ENCODE data around the gene ATXN3.

The ATXN3 gene

DNA sequence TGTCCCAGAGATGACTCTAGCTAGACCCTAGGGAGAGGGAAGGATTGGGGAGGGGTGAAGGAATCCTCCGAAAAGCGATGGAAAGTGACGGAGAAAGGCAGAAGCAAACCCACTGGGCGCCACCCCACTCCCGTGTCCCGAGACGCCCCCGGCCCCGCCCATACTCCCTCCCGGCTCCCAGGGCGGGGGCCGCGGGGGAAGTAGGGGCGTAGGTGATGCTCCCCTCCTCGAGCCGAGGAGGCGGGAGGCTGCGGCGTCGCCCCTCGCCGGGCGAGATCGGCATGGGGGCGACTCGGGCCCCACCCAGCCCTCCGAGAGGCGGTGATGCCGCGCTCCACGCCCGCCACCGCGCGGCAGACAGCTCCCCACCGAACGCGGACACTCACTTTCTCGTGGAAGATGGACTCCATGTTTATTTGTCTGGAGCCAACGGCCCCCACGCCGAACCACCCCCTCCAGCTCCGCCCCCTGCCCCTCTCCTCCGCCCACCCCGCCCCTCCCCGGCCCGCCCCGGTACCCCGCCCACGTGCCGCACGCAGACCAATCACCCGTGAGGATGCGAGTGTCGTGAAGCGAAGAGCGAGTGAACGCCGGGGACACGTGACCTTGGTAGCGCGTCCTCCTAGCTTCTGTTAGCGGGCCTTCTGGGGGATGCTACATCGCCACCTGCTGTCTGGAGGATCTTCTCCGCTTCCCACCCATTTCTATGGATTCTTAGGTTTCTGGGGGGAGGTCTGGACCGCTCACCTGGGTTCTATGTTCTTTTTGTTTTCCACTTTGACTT lies at the start of gene ATXN3:
Gene ATXN3, minus strand, starts transcription at position 440 of the 784 bp plus-strand sequence. Its CDS starts 30 bp downstream, at position 410.
- peak; percentile 95 for DNase-seq (ENCODE audit: low read depth)

DNA sequence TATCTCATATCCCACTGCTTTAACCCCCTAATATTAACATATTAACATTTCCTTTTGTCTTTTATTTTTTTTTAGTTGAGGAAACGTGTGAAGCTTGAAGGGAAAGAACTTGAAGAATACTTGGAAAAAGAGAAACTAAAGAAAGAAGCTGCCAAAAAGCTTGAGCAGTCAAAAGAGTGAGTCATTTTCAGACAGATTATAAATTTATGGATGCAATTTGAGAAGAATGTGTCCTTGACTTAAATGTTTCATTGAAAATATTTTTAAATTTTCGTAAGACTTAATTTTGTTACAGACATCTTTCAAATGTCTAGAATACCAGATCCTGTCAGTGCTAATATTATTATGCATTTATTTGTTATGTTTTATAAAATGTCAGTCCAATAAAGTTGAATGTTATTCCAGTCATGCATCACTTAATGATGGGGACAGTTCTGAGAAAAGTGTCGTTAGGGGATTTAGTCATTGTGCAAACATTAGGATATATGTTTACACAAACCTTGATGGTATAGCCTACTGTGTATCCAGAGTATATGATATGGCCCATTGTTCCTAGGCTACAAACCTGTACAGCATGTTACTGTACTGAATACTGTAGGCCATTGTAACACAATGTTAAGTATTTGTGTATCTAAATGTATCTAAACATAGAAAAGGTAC lies 48.0 kb upstream of the ATXN3 start:
- DNase-seq (ENCODE audit: low read depth): no peak

DNA sequence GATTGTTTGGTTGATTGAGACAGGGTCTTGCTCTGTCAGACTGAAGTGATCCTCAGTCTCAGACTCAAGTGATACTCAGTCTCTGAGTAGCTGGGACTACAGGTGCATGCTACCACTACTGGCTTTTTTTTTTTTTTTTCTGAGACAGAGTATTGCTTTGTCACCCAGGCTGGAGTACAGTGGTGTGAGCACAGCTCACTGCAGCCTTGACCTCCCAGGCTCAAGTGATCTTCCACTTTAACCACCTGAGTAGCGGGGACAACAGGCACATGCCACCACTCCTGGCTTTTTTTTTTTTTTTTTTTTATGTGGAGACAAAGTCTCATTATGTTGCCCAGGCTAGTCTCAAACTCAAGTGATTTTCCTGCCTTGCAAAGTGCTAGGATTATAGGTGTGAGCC lies 47.2 kb upstream of the ATXN3 start:
- DNase-seq (ENCODE audit: low read depth): no peak

DNA sequence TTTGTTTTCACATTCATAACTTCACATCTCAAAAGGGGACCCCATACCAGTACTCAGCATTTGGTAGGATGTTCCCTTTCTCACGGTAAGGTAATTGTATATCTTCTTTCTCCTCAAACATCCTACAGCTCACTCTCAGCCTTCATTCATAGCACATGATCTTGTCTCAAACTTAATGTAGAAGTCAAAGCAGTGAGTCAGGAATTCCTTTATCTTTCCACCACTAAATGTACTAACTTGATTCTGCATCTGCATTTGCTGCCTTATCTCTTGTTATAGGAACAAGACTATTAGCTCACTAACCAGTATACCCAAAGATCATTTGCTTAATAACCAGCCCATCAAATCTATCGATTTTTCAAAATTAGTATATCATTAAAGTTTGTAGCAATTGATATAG lies 38.3 kb upstream of the ATXN3 start:
- no peak for DNase-seq (ENCODE audit: low read depth)

DNA sequence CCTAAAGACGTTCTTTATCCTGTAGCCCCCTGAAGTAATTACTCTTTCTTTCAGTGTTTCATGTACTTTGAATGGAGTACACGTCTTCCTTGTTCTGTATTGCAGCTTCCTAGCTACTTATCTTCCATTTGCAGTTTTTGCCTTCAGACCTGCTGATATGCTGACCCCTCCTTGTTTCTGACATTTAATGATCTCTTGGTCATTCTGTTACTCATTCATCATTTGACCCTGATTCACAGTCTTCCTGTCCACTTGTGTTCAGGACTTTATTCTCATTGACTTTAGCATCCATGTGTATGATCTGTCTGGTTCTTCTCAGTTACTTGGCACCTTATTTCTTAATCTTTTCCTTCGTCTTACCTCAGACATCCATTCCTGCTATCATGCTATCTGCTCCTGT lies 37.6 kb upstream of the ATXN3 start:
- no peak for DNase-seq (ENCODE audit: low read depth)

DNA sequence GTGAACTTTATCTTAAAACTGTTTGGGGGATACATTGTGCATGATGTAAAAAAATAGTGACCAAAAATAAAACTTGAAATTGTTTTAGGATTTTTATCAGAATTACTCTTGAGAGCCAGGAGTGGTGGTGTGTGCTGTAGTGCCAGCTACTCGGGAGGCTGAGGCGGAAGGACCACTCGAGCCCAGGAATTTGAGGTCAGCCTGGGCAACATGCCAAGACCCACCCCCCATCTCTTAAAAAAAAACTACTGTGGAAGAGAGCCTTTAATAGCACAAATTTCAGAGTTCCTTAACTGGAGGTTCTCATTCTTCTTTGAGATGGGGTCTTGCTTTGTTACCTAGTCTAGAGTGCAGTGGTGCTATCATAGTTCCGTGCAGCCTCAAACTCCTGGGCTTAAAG lies 36.9 kb upstream of the ATXN3 start:
- no peak for DNase-seq (ENCODE audit: low read depth)

DNA sequence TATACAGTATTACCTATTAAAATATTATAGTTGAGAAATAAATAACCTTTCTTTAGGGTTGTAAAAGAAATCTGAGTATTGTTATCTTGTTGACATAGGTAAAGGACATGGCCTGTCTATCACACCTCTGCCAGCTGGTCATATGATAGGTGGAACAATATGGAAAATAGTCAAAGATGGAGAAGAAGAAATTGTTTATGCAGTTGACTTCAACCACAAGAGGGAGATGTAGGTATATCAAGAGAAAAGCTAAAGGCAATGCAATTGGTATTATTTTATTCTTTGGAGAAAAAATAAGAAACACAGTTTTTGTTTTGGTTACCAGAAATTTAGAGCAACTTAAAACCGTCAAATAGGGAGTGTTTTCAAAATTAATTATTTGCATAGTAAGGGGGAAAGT lies 28.9 kb upstream of the ATXN3 start:
- DNase-seq (ENCODE audit: low read depth): no peak

DNA sequence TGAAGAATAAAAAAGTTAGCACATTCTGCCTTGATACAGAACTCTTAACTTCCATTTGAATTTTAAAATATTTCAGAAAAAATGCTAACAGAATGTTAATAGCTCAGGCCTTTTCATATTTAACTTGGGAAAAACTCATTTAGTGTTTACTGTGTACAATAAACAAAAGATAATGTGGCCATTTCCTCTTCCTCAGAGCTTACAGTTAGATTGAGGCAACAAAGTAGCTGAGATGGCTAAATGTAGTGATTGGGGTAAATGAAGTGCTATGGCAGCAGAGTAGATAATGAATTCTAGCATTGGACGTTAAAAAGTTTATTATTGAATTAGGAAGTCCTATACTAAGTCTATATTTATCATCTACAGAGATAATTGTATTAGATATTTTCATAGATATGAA lies 28.1 kb upstream of the ATXN3 start:
- no peak for DNase-seq (ENCODE audit: low read depth)

DNA sequence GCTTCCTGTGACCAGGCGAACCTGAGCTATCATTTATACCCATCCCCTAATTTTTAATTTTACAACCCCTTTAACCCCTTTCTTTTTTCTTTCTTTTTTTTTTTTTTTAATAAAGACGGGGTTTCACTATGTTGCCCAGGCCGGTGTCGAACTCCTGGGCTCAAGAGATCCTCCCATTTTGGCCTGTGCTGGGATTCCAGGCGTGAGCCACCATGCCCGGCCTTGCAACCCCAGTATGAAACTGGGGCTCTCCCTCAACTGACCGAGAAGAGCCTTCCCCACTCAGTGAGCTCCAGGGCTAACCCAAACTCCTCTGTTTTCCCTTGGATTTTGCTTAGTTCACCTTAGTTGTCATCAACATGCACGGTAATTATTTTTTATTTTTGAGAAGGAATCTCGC lies 16.4 kb upstream of the ATXN3 start:
- DNase-seq (ENCODE audit: low read depth): no peak

DNA sequence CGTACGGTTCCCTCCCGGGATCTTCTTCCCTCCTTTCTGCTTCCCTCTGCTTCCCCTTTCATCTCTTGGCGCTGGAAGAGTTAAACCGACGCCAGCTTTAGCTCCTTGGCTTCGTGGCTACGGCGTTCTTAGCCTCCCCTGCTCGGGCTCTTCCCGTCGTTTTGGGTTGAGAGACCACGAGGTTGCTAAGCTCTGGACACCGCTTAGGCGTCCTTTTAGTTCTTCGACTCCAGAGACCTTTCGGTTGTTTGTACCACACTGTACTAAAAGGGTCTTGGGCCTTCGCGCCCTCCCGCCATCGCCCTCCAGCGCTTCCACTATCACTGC lies 15.9 kb upstream of the ATXN3 start:
- DNase-seq (ENCODE audit: low read depth): no peak

DNA sequence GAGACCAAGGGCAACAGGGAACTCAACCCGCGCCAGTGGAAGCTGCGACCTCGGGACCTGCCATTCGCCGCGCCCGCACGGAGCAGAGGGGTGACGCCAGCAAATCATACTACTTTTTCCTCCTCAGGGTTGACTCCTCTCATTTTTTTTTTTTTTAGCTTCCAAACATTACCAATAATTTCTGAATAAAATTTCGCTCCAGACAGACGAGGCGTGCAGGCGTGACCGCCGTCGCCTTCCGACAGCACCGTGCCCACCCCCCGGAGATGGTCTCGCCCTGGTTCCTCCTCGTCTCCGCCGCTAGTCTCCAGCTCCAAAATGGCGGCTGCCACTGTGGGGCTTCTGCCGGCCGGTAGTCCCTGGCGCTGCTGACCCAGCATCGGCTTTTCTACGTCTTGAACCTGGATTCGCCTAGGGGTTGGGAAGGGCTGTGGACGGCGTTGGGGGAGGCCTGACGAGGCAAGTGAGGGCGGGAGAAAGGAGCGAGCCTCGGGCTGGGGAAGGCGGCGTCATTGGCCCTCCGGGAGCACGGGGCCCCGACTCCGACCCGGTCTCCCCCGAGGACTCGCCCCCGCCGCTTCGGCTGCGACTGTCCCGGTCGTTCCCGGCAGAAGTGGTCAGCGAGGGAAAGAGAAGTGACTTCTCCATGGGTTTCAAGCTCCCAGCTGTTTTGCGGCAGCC lies 15.4 kb upstream of the ATXN3 start, which contains the start of the genes CPSF2 and NDUFB1:
Gene CPSF2, plus strand, starts transcription at position 300 of the 681 bp plus-strand sequence. CDS start 9,016 bp downstream, outside the sequence.
Gene NDUFB1, minus strand, starts transcription at position 37 of the 681 bp plus-strand sequence. CDS start 4,069 bp downstream, outside the sequence.
- DNase-seq (ENCODE audit: low read depth): peak; percentile 71

DNA sequence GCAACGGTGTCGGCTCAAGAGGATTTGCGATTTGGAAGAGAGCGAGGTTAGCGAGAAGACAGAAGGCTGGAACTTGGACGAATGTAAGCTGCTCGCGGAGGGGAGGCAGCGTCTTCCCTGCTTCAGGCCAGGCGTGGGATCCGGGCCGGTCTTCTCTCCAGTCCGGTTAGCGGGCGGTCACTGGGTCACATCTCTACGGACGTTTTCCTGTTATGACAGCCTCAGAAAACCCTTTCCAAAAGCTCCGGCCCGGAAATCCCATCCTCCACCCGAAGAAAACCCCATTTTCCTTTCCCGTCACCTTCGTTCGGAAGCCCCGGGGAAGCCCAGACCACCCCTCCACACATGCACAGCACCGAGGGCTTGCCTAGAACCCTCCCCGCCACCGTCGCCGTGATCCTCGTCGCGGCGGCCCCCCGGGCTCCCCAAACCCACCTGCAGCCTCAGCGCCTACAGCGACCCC lies 14.9 kb upstream of the ATXN3 start:
- DNase-seq (ENCODE audit: low read depth): no peak

DNA sequence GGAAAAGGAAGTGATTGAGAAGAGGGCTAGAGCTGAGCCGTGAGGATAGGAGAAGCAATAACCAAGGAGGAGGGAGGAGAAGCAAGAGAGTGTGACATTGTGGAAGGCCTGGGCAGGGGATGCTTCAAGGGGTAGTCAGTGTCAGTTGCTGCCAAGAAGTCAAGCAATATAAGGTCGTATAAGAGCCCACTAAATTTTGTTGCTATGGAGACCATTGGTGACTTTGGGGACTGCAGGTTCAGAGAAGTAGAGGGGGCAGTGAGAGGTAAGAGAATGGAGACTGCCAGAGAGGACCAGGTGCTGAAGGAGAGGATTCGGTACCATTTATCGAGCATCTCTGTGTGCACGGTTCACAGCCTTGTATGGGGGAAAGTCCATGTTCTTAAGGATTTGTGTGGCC lies 3.1 kb upstream of the ATXN3 start:
- DNase-seq (ENCODE audit: low read depth): no peak

DNA sequence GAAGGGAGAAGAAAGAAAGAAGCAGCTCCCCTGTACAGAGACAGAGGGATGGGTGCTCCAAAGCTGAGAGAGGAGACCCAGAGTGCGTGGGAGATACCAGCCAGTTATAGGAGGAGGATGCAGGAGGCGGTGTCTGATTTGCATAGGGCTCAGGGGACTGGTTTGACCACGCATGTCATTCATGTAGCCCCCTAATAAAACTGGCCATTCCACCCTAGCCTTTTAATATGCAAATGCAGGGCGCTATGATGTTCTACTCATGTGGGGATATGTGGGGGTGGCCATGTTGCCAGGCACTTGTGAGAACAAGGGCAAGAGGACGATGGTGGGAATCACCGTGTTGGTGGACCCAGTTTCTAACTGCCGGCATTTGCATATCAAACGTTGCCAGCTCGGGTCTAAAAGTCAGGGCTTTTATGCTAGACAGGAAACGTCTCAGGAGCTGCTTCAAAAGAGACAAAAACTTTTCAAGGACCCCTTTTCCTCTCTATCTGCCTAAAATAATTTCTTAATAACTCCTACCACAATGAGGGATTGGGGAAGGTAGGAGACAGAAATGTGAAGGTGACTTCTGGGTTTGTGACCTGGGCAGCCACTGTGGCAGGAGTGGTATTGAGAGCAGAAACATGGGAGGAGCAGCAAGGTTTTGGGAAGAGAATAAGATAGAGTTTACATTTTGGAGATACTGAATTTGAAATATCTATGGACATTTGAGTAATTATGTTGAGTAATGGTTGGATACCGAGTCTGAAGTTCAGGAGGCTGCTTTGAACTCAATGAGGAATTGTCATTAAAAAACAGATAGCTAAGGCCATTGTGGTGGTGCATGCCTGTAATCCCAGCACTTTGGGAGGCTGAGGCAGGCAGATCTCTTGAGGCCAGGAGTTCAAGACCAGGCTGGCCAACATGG lies 2.2 kb upstream of the ATXN3 start:
- no peak for DNase-seq (ENCODE audit: low read depth)

DNA sequence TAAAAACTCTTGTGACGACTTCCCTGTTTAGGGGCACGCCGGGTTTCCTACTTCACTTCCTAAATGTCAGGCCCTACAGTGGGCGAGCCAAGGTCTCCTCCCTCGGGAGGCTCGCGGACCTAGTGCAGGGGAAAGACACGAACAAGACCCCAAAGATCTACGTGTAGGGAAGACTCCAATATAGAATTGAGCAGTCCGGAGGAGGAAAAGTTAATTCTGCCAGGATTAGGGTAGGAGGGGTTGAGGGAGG lies 564 bp downstream of the ATXN3 start:
- DNase-seq (ENCODE audit: low read depth): no peak

DNA sequence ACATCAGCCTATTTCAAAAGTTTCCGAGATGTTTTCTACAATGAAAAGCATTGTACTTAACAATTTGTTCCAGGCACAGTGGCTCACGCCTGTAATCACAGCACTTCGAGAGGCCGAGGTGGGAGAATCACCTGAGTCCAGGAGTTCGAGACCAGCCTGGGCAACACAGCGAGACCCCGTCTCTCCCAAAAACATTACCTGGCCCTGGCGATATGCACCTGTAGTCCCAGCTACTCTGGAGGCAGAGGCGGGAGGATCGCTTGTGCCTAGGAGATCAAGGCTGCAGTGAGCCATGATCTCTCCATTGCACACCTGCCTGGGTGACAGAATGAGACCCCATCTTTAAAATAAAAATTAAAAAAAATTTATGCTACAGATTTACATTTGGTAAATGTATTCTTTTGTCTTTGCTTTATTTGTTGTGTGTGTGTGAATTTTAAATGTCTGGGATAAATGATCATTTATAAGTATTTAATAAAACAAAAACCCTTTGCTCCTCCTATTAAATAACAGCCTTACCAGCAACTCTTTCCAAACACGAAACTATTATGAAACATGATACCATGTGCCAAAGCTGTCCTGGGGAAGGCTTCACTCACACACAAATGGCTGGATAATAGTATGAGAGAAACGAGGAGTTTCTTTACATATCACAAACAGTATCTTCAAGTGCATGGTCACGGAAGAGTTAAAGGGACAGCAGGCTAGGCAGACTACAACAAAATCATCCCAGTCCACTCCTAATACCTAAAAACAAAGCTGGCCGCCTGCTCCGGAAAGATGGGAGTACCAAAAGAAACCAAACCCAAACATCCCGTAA lies 1.1 kb downstream of the ATXN3 start:
- no peak for DNase-seq (ENCODE audit: low read depth)

DNA sequence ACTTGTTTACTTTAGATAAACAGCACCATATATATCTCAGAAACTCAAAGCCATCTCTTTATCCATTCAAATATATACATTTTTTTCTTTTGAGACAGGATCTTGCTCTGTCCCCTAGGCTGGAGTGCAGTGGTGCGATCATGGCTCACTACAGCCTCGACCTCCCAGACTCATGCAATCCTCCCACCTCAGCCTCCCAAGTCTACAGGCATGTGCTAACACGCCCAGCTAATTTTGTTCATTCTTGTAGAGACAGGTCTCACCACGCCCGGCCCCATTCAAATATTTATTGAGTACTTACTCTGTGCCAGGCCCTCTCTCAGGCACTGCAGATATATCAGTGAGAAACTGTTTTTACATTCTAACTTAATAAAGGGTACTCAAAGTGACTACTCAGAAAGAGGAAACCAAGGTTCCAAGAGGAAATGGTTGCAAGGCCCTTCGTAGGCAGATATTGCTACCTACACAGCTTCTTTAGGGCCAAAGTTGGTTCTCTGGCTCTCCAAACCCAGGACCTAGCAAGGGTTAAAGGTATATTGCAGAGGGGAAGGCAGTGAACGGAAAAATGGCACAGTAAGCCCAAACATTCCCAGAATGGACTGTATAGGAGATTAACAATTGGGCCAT lies 2.9 kb downstream of the ATXN3 start:
- DNase-seq (ENCODE audit: low read depth): no peak

DNA sequence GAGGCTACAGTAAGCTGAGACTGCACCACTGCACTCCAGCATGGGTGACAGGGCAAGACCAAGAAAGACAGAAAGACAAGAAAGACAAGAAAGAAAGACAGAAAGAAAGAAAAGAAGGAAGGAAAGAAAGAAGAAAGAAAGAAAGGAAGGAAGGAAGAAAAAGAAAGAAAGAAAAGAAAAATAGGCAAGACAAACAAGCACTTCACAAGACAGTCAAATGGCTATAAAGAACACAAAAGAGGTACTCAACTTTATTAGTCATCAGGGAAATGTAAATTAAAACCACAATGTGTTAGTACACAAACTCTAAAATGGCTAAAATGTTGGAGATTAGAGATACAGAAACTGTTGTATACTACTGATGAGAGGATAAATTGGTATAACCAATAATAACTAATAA lies 6.6 kb downstream of the ATXN3 start:
- no peak for DNase-seq (ENCODE audit: low read depth)

DNA sequence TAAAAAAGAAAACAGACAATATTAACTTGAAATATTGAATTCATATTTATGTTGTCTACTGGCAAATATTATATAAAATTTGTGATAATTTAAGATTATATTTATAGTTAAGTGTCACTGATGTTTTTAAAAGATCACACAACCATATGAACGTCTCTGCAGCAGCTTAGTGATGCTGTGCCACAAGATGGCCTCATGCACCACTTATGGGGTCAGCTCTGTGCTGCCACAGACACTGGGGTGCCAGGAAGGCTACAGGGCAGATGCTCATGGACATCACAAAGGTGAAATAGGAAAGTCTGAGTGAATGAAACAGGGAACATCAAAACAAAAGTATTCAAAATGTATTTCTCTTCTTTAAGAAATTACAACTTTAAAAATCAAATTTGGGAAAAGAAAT lies 13.1 kb downstream of the ATXN3 start:
- DNase-seq (ENCODE audit: low read depth): no peak

DNA sequence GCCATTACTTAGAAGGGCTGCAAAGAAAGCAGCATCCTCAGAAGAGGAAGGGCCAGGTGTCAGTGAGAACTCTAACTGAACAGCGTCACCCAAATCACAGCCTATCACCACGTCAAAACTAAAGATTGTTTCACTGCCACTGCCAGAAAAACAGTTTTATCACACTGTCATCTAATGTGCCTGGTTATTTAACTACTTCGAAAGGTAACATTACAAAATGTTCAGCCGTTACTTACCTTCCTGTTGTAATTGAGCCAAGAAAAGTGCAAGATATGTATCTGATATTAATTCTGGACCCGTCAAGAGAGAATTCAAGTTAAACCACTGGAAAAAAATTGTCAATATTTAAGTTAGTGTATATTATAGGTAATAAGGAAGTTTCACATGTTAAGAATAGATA lies 17.9 kb downstream of the ATXN3 start:
- no peak for DNase-seq (ENCODE audit: low read depth)

DNA sequence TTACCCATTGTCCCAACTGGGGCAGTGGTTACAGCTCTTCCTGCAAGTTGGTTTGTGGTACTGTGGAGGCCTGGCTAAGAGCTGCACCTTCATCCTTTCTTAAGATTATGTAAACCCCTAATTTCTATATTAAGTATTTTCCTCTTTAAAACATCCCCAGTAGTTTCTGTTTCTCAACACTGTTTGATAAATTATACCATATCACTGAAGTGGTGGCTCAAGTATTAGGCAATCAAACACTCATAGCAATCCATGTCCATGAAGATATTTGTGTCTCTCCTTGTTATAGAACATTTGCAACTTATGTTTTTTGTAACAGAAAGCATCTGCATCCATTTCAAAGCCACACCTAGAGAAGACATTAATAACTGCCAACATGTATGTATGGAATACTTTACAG lies 31.8 kb downstream of the ATXN3 start:
- DNase-seq (ENCODE audit: low read depth): no peak

Data from T-helper 22 cell (primary cell).